ENCODE data around the gene OSTC.

GRCh38 chr4:108693819-108694218, 43.4 kb downstream of the OSTC start:
- no peak for TF ChIP-seq CTCF (IDR thresholded peaks at IDR 0.05)
- TF ChIP-seq POLR2A (IDR thresholded peaks at IDR 0.05), result no peak
